ENCODE measurements around the gene SPATA25.
"Not testable (repeated sequence)": the region's sequence is repeated elsewhere in the genome, so short reads cannot be mapped to it uniquely, and the experiment has no call there.

The SPATA25 gene

GRCh38 chr20:45894797-45895196, 7.4 kb upstream of the SPATA25 start:
- no peak for DNase-seq (ENCODE audit: low read depth in 2 of 2, low spot score in 1 of 2)

- no peak for DNase-seq (ENCODE audit: low read depth in 2 of 2, low spot score in 1 of 2)
Observed at GRCh38 chr20:45893831-45894230, 6.4 kb upstream of the SPATA25 start.

DNA sequence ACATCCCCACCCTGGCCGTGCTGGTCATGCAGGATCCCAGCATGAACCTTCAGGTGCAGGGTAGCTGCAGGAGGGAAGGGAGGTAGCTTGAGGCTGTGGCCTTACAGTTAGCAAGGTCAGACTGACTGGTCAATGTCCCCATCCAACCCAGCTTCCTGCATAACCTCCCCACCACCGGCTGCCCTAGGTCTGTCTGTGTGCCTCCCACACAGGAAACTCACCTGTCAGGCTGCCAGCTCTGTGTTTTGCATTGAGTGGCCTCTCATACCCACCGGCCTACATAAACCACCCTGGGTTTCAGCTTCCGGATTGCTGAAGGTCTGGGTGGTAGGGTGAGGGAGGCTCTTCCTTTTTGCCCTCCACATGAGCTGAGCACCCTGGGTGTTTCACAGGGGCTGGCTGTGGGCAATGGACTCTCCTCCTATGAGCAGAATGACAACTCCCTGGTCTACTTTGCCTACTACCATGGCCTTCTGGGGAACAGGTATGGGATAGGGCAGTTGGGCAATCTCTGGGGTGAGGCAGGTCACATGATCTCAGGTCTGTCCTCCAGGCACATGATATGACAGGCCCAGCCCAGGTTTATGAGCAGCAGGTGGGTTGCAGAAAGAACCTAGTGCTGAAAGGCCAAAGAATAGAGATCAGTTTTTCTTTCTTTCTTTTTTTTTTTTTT, 5.5 kb upstream of the SPATA25 start:
- no peak for DNase-seq (ENCODE audit: low read depth in 2 of 2, low spot score in 1 of 2)

GRCh38 chr20:45892049-45892825, 4.8 kb upstream of the SPATA25 start:
- no peak for DNase-seq (ENCODE audit: low read depth in 2 of 2, low spot score in 1 of 2)

DNA sequence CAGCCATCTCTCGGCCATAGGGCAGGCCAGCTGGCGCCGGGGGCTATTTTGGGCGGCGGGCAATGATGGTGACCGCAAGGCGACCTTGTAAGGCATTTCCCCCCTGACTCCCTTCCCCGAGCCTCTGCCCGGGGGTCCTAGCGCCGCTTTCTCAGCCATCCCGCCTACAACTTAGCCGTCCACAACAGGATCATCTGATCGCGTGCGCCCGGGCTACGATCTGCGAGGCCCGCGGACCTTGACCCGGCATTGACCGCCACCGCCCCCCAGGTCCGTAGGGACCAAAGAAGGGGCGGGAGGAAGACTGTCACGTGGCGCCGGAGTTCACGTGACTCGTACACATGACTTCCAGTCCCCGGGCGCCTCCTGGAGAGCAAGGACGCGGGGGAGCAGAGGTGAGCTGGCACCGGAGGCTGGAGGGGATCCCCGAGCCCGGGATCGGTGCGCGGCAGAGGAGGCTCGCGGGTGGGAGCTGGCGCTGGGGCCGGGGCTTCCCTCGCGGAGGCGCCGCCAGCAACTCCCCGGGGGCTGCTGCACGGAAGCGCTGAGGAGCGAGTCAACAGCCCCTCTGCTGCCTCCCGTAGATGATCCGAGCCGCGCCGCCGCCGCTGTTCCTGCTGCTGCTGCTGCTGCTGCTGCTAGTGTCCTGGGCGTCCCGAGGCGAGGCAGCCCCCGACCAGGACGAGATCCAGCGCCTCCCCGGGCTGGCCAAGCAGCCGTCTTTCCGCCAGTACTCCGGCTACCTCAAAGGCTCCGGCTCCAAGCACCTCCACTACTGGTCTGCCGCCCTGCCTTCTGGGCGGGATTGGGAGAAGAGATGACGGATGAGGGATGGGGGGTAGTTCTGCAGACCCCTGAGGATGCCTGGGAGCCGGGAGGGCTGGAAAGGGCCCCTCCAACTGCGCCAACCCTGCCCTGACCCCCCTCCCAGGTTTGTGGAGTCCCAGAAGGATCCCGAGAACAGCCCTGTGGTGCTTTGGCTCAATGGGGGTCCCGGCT, 3.9 kb upstream of the SPATA25 start, which contains the start of the genes CTSA and NEURL2:
CTSA (plus strand) TSS at position 351 of the 999 bp plus-strand sequence; CDS start at position 585, 234 bp downstream.
NEURL2 (minus strand) TSS at position 224 of the 999 bp plus-strand sequence; CDS start at position 7, 217 bp downstream.
- peak; percentile 69 to 70 for DNase-seq (ENCODE audit: low read depth in 2 of 2, low spot score in 1 of 2)

GRCh38 chr20:45890077-45890984, 2.9 kb upstream of the SPATA25 start:
- DNase-seq (ENCODE audit: low read depth in 2 of 2, low spot score in 1 of 2), result no peak

DNA sequence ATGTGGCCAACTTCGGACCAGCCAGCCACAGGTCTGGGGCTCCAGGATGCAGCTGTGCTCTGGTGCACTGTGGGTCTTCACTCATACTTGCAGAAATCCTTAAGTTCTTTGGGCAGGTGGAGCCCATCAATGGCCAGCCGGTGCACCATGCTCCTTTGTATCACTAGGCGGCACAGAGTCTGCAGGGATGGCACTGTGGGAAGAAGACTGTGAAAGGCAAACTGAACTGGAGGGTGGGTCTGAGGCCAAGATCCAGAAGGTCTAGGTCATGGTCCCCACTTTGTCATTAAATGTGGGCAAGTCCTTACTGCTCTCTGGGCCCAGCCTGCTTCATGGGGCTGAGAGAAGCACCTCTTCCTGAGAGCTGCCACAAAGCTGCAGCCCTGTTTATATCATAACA, 1.3 kb upstream of the SPATA25 start:
- no peak for DNase-seq (ENCODE audit: low read depth in 2 of 2, low spot score in 1 of 2)

GRCh38 chr20:45886590-45887345, 654 bp downstream of the SPATA25 start:
- no peak for DNase-seq (ENCODE audit: low read depth in 2 of 2, low spot score in 1 of 2)

DNA sequence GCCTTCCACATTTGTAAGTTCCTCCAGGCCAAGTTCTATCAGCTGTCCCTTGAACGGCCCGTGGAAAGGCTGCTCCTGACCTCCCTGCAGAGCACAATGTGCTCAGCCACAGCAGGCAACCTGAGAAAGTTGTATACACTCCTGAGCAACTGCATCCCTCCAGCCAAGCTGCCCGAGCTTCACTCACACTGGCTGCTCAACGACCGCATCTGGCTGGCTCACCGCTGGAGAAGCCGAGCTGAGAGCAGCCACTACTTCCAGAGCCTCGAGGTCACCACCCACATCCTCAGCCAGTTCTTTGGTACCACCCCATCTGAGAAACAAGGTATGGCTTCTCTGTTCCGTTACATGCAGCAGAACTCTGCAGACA, 4.3 kb downstream of the SPATA25 start:
- DNase-seq (ENCODE audit: low read depth in 2 of 2, low spot score in 1 of 2), result no peak

- no peak for DNase-seq (ENCODE audit: low read depth in 2 of 2, low spot score in 1 of 2)
Observed at GRCh38 chr20:45882469-45883099, 4.8 kb downstream of the SPATA25 start.

DNA sequence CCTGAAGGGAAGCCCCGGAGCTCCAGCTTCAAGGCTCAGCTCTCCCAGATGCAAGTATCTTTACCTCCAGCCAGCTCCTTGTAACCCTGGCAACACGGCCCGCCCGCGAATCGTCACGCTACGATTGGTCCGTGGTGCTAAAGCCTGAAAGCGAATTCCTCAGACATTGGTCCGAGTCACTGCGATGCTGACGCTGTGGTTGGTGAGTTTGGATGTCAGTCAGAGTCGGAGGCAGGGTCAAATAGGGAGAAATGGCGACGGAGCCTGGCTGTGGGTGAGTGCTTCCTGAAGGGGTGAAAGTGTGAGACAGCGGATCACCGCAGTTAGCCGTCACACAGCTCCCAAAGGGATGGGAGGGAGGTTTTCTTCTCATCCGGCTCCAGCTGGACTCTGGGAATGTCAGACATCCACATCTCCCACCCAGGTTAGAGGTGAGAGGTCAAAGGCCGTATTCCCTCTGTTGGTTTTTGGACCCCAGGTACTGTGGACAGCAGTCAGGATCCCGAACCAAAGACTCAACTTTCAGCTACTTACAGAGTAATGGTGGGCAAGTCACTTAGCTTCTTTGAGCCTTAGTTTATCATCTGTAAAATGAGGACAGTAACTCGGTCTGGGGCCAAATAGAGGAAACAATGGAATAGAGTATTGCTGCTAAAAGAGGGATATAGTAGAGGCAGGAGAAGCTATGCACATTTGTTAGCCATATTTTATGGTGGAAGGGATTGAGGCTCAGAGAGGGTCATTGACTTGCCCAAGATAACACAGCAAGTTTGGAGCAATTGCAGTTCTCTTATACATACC, 6.2 kb downstream of the SPATA25 start, which contains the start of gene ZSWIM1:
ZSWIM1 (plus strand) TSS at position 240 of the 801 bp plus-strand sequence. CDS start 1,366 bp downstream, outside the sequence.
- DNase-seq (ENCODE audit: low read depth in 2 of 2, low spot score in 1 of 2), result peak; percentile 92 to 97

- no peak for DNase-seq (ENCODE audit: low read depth in 2 of 2, low spot score in 1 of 2)
Observed at GRCh38 chr20:45878076-45878761, 9.2 kb downstream of the SPATA25 start.

DNA sequence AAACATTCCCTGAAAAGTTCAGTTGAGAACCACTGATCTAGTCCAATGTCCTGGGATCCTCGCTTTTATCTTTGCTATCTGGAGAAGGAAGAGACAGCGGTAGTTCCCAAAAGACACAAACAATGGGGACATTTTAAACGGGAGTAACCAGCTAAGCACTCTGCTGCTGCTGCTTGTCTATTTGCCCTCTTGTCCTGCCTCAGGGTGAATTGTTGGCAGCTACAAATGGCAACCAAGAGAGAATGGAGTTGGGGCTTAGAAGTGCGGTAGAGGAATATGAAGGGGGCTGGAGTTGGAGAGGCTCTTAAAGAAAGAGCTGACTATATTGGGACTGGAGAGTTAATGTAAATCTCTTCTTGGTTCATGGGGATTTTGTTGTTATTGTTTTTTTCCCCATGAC, 12.8 kb downstream of the SPATA25 start:
- no peak for DNase-seq (ENCODE audit: low read depth in 2 of 2, low spot score in 1 of 2)

DNA sequence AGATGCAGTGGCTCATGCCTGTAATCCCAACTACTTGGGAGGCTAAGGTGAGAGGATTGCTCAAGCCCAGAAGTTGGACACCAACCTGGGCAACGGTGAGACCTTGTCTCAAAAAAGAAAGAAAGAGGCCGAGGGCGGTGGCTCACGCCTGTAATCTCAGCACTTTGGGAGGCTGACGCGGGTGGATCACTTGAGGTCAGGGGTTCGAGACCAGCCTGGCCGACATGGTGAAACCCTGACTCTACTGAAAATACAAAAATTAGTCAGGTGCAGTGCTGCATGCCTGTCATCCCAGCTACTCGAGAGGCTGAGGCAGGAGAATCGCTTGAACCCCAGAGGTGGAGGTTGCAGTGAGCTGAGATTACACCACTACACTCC, 13.3 kb downstream of the SPATA25 start:
- DNase-seq (ENCODE audit: low read depth in 2 of 2, low spot score in 1 of 2), result not testable (repeated sequence)

DNA sequence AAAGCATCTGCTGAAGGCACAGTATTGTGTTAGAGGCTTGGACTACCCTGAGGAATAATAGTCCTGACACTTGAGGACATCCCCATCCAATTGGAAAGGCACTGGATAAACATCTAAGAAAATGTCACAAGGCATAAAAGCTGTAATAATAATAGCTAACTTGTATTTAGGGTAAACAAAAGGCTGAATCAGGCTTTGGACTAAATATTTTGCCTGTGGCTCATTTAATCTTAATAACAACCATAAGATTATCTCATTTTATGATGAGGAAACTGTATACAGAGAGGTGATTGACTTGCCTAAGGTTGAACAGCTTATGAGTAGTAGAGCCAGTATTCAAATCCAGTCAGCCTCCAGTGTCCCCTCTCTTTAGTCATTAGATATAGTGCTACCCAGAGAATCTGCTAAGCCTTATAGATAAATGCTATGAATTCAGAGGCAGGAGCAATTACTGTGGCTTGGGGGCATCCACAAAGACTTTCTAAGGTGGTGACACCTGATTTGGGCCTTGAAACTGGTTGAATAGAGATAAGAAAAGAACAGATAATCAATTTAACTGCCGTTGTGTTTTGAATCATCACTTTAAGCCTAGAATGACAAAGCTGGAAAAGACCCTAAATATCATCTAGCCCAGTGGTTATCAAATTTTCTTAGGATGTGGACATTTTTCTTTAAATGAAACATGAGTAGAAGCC, 13.9 kb downstream of the SPATA25 start:
- no peak for DNase-seq (ENCODE audit: low read depth in 2 of 2, low spot score in 1 of 2)

- DNase-seq (ENCODE audit: low read depth in 2 of 2, low spot score in 1 of 2), result no peak
Observed at GRCh38 chr20:45872626-45873025, 14.8 kb downstream of the SPATA25 start.

DNA sequence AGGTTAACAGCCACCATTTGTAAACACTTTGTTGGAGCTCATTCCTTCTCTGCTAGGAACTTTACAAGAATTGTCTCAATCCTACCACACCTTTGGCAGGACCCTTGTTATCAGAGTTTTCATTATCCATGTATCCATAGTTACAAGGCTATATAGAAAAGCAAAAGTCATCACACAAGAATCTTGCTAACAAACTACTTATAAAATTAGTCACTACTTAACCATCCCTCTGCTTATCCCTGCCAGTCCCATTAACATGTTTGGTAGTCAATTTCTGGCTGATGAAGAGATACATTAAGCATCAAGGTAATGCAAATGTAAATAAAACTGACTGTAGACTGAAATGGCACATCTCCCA, 19.6 kb downstream of the SPATA25 start:
- DNase-seq (ENCODE audit: low read depth in 2 of 2, low spot score in 1 of 2), result no peak

Measured in stimulated activated CD8-positive, alpha-beta memory T cell treated with anti-CD3 and anti-CD28 coated beads, Interleukin-4, amount 100 ng/mL, for 1 hour (primary cell).